WTC11 (cell line): ENCODE measurements around the gene MTOR. TPM values are rescaled to one million over a fixed set of nuclear protein-coding genes. Genes with fewer than 3 reads are reported as not detected.

ENCODE experiments used
- ATAC-seq: fragments of 200-7000 bp; cut with Tn5 transposase; 2 replicates; pipeline ENCODE4 v1.10.0; 2021; ENCODE audit warnings: mild to moderate bottlenecking, moderate library complexity
- CTCF ChIA-PET: fragments of 300-600 bp; sonication (Branson Sonifier 250); formaldehyde crosslinking; loops from one replicate; lab custom pipeline; 2021; ENCODE audit warnings: antibody characterized with exemption; lab: Charles Lee
- POLR2A ChIA-PET: fragments of 350-600 bp; sonication (Branson Sonifier 250); formaldehyde crosslinking; loops from one replicate; lab custom pipeline; 2021; ENCODE audit warnings: antibody characterized with exemption; lab: Charles Lee
- DNase-seq: peaks from one replicate; pipeline ENCODE4 v3.0.0; 2021; ENCODE audit warnings: low spot score
- H3K27ac Mint-ChIP-seq: 2 replicates; pipeline ENCODE4 v1.8.0; 2021; ENCODE audit warnings: mixed read lengths
- H3K27me3 Mint-ChIP-seq: 2 replicates; pipeline ENCODE4 v1.8.0; 2021; ENCODE audit warnings: low read depth, mild to moderate bottlenecking, moderate library complexity, mixed read lengths
- H3K36me3 Mint-ChIP-seq: 2 replicates; pipeline ENCODE4 v1.8.0; 2021; ENCODE audit warnings: mixed read lengths
- H3K4me1 Mint-ChIP-seq: 2 replicates; pipeline ENCODE4 v1.8.0; 2022; ENCODE audit warnings: mixed read lengths
- H3K4me3 Mint-ChIP-seq: 2 replicates; pipeline ENCODE4 v1.8.0; 2021; ENCODE audit warnings: mild to moderate bottlenecking, moderate library complexity, mixed read lengths
- H3K9me3 Mint-ChIP-seq: 2 replicates; pipeline ENCODE4 v1.8.0; 2021; ENCODE audit warnings: mixed read lengths
- AFF4 ChIP-seq: sonication (generic); formaldehyde crosslinking; IDR thresholded peaks from 2 replicates; pipeline ENCODE4 v1.8.1; 2023; ENCODE audit warnings: mild to moderate bottlenecking, missing genetic modification reagents, borderline replicate concordance
- ATF6 ChIP-seq: sonication (generic); formaldehyde crosslinking; IDR thresholded peaks from 2 replicates; pipeline ENCODE4 v1.8.1; 2023; ENCODE audit warnings: mild to moderate bottlenecking, missing genetic modification reagents
- CREM ChIP-seq: sonication (generic); formaldehyde crosslinking; IDR thresholded peaks from 2 replicates; pipeline ENCODE4 v1.8.1; 2022; ENCODE audit warnings: mild to moderate bottlenecking, missing genetic modification reagents, moderate library complexity
- FOXK1 ChIP-seq: sonication (generic); formaldehyde crosslinking; IDR thresholded peaks from 2 replicates; pipeline ENCODE4 v1.8.0; 2022; ENCODE audit warnings: mild to moderate bottlenecking, moderate library complexity, missing genetic modification reagents
- FOXP1 ChIP-seq: sonication (generic); formaldehyde crosslinking; IDR thresholded peaks from 2 replicates; pipeline ENCODE4 v1.8.0; 2022; ENCODE audit warnings: missing genetic modification reagents, mild to moderate bottlenecking, moderate library complexity, borderline replicate concordance
- HMGXB4 ChIP-seq: sonication (generic); formaldehyde crosslinking; IDR thresholded peaks from 2 replicates; pipeline ENCODE4 v1.8.1; 2023; ENCODE audit warnings: mild to moderate bottlenecking, moderate library complexity, missing genetic modification reagents
- JAZF1 ChIP-seq: fragments of 250-450 bp; sonication (Bioruptor Pico); IDR thresholded peaks from 2 replicates; pipeline ENCODE4 v1.9.0; 2021; ENCODE audit warnings: moderate library complexity, mild to moderate bottlenecking, inconsistent platforms
- NFYB ChIP-seq: sonication (generic); formaldehyde crosslinking; conservative IDR thresholded peaks from 2 replicates; pipeline ENCODE4 v1.8.0; 2022; ENCODE audit warnings: low read depth, missing genetic modification reagents
- NR1H2 ChIP-seq: sonication (generic); formaldehyde crosslinking; IDR thresholded peaks from 2 replicates; pipeline ENCODE4 v1.9.0; 2021; ENCODE audit warnings: mild to moderate bottlenecking, moderate library complexity, missing genetic modification reagents
- SOX15 ChIP-seq: fragments of 250-450 bp; sonication (Bioruptor Pico); IDR thresholded peaks from 2 replicates; pipeline ENCODE4 v1.9.0; 2021; ENCODE audit warnings: mild to moderate bottlenecking
- TEAD1 ChIP-seq: sonication (generic); formaldehyde crosslinking; IDR thresholded peaks from 2 replicates; pipeline ENCODE4 v1.8.0; 2022; ENCODE audit warnings: mild to moderate bottlenecking, missing genetic modification reagents
- USF2 ChIP-seq: sonication (generic); formaldehyde crosslinking; IDR thresholded peaks from 2 replicates; pipeline ENCODE4 v1.8.1; 2023; ENCODE audit warnings: mild to moderate bottlenecking, missing genetic modification reagents, moderate library complexity
- ZNF219 ChIP-seq: sonication (generic); formaldehyde crosslinking; IDR thresholded peaks from 2 replicates; pipeline ENCODE4 v1.8.0; 2023; ENCODE audit warnings: missing genetic modification reagents, mild to moderate bottlenecking, borderline replicate concordance
- ZNF281 ChIP-seq: sonication (generic); formaldehyde crosslinking; IDR thresholded peaks from 2 replicates; pipeline ENCODE4 v1.8.0; 2023; ENCODE audit warnings: mild to moderate bottlenecking, missing genetic modification reagents
- ZNF396 ChIP-seq: fragments of 250-450 bp; sonication (Bioruptor Pico); IDR thresholded peaks from 2 replicates; pipeline ENCODE4 v1.8.0; 2021; ENCODE audit warnings: mild to moderate bottlenecking, moderate library complexity, borderline replicate concordance
- ZNF671 ChIP-seq: fragments of 250-450 bp; sonication (Bioruptor Pico); IDR thresholded peaks from 2 replicates; pipeline ENCODE4 v1.8.0; 2021; ENCODE audit warnings: mild to moderate bottlenecking
- total RNA-seq: library from RNA; stranded (reverse); gene quantifications from 3 replicates; pipeline ENCODE4 v1.2.3, GENCODE V29; 2021

Gene MTOR
- total RNA-seq, 1 experiment from 2014 or later: 65.0 TPM

- no peak for DNase-seq
- Mint-ChIP-seq H3K4me1 (peaks cover 12% of the 10 kb centered on the region), H3K27me3 (no peaks in the 10 kb centered on the region; the same call in 1 of the 2 replicates), H3K27ac (peak overlapping the region; percentile 63; the same call in 1 of the 2 replicates), H3K36me3 (no peaks in the 10 kb centered on the region; the same call in 1 of the 2 replicates), H3K4me3 (no peak overlapping the region), H3K9me3 (no peaks in the 10 kb centered on the region)
- TF ChIP-seq FOXP1 (CRISPR knock-in tag): no peak
- TF ChIP-seq TEAD1 (CRISPR knock-in tag): no peak
- TF ChIP-seq HMGXB4: no peak
- no peak for TF ChIP-seq FOXK1 (CRISPR knock-in tag)
- TF ChIP-seq CREM: no peak
- no peak for TF ChIP-seq ZNF219 (CRISPR knock-in tag)
- TF ChIP-seq ZNF396 (CRISPR knock-in tag): no peak
- TF ChIP-seq USF2: no peak
- no peak for TF ChIP-seq AFF4 (CRISPR knock-in tag)
- no peak for TF ChIP-seq SOX15 (CRISPR knock-in tag)
- no peak for TF ChIP-seq ZNF281 (CRISPR knock-in tag)
- no peak for TF ChIP-seq ZNF671 (CRISPR knock-in tag)
- TF ChIP-seq NFYB (CRISPR knock-in tag): no peak
- TF ChIP-seq ATF6 (CRISPR knock-in tag): no peak
- no peak for TF ChIP-seq JAZF1 (CRISPR knock-in tag)
- no peak for TF ChIP-seq NR1H2 (CRISPR knock-in tag)
- ChIA-PET CTCF (interaction anchor here (0.8 to 1.4 kb wide), 2 partner anchors 19 to 29 kb away, joined by 3 read pairs; no protein-coding TSS in a partner anchor), POLR2A (no interaction called here)
- no peak for ATAC-seq
These were observed 39.2 kb upstream of the MTOR start for GRCh38 chr1:11301601-11302000.
